MM.1S (cell line): ENCODE measurements around the gene MOCS1.

Source experiments
- DNase-seq: peaks from one replicate; pipeline ENCODE4 v3.0.0-alpha.2; 2015
- H2AFZ ChIP-seq: fragments of 300-600 bp; sonication (generic); 2 replicates; pipeline ENCODE4 v1.6.0; 2016; ENCODE audit warnings: antibody characterized with exemption, low read length
- H3F3A ChIP-seq: fragments of 300-600 bp; sonication (generic); 2 replicates; pipeline ENCODE4 v1.6.1; 2016; ENCODE audit warnings: mild to moderate bottlenecking, antibody characterized with exemption, low read length, moderate library complexity, mixed read lengths; ENCODE audit not compliant: insufficient read depth
- H3K27ac ChIP-seq: fragments of 300-600 bp; sonication (generic); 2 replicates; pipeline ENCODE4 v1.5.1; 2016; ENCODE audit warnings: mild to moderate bottlenecking, low read length
- H3K27me3 ChIP-seq: fragments of 300-600 bp; sonication (generic); replicated peaks from 2 replicates; pipeline ENCODE4 v1.6.0; 2016; ENCODE audit warnings: low read length; ENCODE audit not compliant: insufficient read depth
- H3K36me3 ChIP-seq: fragments of 300-600 bp; sonication (generic); replicated peaks from 2 replicates; pipeline ENCODE4 v1.6.1; 2016; ENCODE audit warnings: mild to moderate bottlenecking, low read length, mixed read lengths; ENCODE audit not compliant: insufficient read depth
- H3K4me1 ChIP-seq: fragments of 300-600 bp; sonication (generic); 2 replicates; pipeline ENCODE4 v1.6.1; 2016; ENCODE audit warnings: low read length, mixed read lengths
- H3K4me2 ChIP-seq: fragments of 300-600 bp; sonication (generic); 2 replicates; pipeline ENCODE4 v1.6.0; 2016; ENCODE audit warnings: low read depth, low read length
- H3K4me3 ChIP-seq: fragments of 300-600 bp; sonication (generic); 2 replicates; pipeline ENCODE4 v1.5.1; 2016; ENCODE audit warnings: low read length, mixed read lengths
- H3K79me2 ChIP-seq: fragments of 300-600 bp; sonication (generic); 2 replicates; pipeline ENCODE4 v1.6.1; 2016; ENCODE audit warnings: mixed run types, low read length, mixed read lengths
- H3K9ac ChIP-seq: fragments of 300-600 bp; sonication (generic); 2 replicates; pipeline ENCODE4 v1.6.1; 2016; ENCODE audit warnings: low read length, mixed read lengths
- H3K9me2 ChIP-seq: fragments of 300-600 bp; sonication (generic); replicated peaks from 2 replicates; pipeline ENCODE4 v1.6.1; 2016; ENCODE audit warnings: mild to moderate bottlenecking, low read length, mixed read lengths; ENCODE audit not compliant: insufficient read depth
- H3K9me3 ChIP-seq: fragments of 300-600 bp; sonication (generic); replicated peaks from 2 replicates; pipeline ENCODE4 v1.6.1; 2016; ENCODE audit warnings: mild to moderate bottlenecking, low read length, mixed read lengths; ENCODE audit not compliant: insufficient read depth
- H4K20me1 ChIP-seq: fragments of 300-600 bp; sonication (generic); 2 replicates; pipeline ENCODE4 v1.6.1; 2016; ENCODE audit warnings: mild to moderate bottlenecking, low read length, moderate library complexity, mixed read lengths; ENCODE audit not compliant: insufficient read depth
- CTCF ChIP-seq: fragments of 300-600 bp; sonication (generic); IDR thresholded peaks from 2 replicates; pipeline ENCODE4 v1.5.1; 2016; ENCODE audit warnings: antibody characterized with exemption, low read length, mixed read lengths
- EZH2 ChIP-seq: fragments of 300-600 bp; sonication (generic); optimal IDR thresholded peaks from 2 replicates; pipeline ENCODE3; 2017; ENCODE audit warnings: low read depth, mild to moderate bottlenecking, antibody characterized with exemption, low read length, mixed read lengths
- EZH2phosphoT487 ChIP-seq: fragments of 300-600 bp; sonication (generic); IDR thresholded peaks from 2 replicates; pipeline ENCODE4 v1.6.1; 2018; ENCODE audit warnings: antibody characterized with exemption, low read length

The MOCS1 gene

GRCh38 chr6:39876111-39876510 lies 58.2 kb downstream of the MOCS1 start:
- Histone ChIP-seq H3K27ac (no peak overlapping the region), H3K9ac (no peak overlapping the region), H3K9me3 (no peaks in the 10 kb centered on the region), H3K9me2 (no peaks in the 10 kb centered on the region), H2AFZ (no peak overlapping the region), H3K4me1 (no peaks in the 10 kb centered on the region), H3K36me3 (no peaks in the 10 kb centered on the region), H3K79me2 (no peaks in the 10 kb centered on the region), H3F3A (no peaks in the 10 kb centered on the region), H3K4me2 (no peak overlapping the region), H3K4me3 (no peak overlapping the region), H4K20me1 (no peaks in the 10 kb centered on the region), H3K27me3 (no peaks in the 10 kb centered on the region)
- DNase-seq, result no peak
- TF ChIP-seq CTCF (no peak), EZH2phosphoT487 (no peak), EZH2 (no peak)

- Histone ChIP-seq H3K36me3 (no peaks in the 10 kb centered on the region), H3K9me2 (no peaks in the 10 kb centered on the region), H3K27me3 (no peaks in the 10 kb centered on the region), H4K20me1 (no peaks in the 10 kb centered on the region), H3K4me2 (no peak overlapping the region), H3K9me3 (no peaks in the 10 kb centered on the region), H3K9ac (no peak overlapping the region), H3K79me2 (no peaks in the 10 kb centered on the region), H3K27ac (no peak overlapping the region), H3K4me3 (no peak overlapping the region), H3F3A (no peaks in the 10 kb centered on the region), H3K4me1 (no peaks in the 10 kb centered on the region), H2AFZ (no peak overlapping the region)
- TF ChIP-seq CTCF (no peak), EZH2phosphoT487 (no peak), EZH2 (no peak)
- no peak for DNase-seq
Observed at GRCh38 chr6:39873439-39873838, 60.8 kb downstream of the MOCS1 start.

GRCh38 chr6:39870950-39871349 lies 63.3 kb downstream of the MOCS1 start:
- H4K20me1 ChIP-seq, result no peaks in the 10 kb centered on the region
- no peaks in the 10 kb centered on the region for H3K9me3 ChIP-seq
- no peak for DNase-seq
- no peak overlapping the region for H3K4me3 ChIP-seq
- no peaks in the 10 kb centered on the region for H3F3A ChIP-seq
- no peaks in the 10 kb centered on the region for H3K27me3 ChIP-seq
- H3K4me2 ChIP-seq, result no peak overlapping the region
- no peak overlapping the region for H3K27ac ChIP-seq
- H2AFZ ChIP-seq, result no peak overlapping the region
- no peaks in the 10 kb centered on the region for H3K9me2 ChIP-seq
- H3K9ac ChIP-seq, result no peak overlapping the region
- no peaks in the 10 kb centered on the region for H3K4me1 ChIP-seq
- TF ChIP-seq EZH2phosphoT487 (no peak), CTCF (no peak), EZH2 (no peak)
- no peaks in the 10 kb centered on the region for H3K36me3 ChIP-seq
- no peaks in the 10 kb centered on the region for H3K79me2 ChIP-seq
